ENCODE data around the gene KCNA3. TPM values are rescaled to one million over a fixed set of nuclear protein-coding genes. Genes with fewer than 3 reads are reported as not detected.

KCNA3 gene
- total RNA-seq, 4 donors from 2014 or later, result 0.59 to 3.8 (median 2.0) TPM

DNA sequence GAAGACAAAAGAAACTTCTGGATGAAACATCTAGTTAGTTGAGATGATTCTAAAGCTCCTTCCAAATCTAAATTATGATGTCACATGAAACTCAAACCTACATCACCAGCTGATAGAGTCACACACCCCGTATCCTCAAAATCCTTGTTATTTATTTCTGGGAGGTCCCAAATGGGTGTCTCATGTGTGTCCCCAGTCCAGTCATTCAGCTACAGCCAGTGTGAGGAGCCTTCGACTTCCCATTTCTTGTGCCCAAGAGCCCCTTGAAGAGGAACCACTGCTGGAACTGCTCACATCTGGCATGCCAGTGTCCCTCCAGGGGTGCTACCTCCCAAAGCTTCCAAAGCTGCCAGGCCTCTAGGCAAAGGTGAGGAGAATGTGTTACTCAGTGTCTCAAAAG lies 32.5 kb upstream of the KCNA3 start:
- Histone ChIP-seq H3K9me3 (no peaks in the 10 kb centered on the region), H3K36me3 (no peaks in the 10 kb centered on the region), H3K4me1 (no peaks in the 10 kb centered on the region), H3K27me3 (no peaks in the 10 kb centered on the region), H3K27ac (no peak overlapping the region), H3K4me3 (replicated peaks in 1 of 3) (no peak overlapping the region)
- 80 to 100% methylated on average over 2 of the region's 2 CpGs for WGBS, 2 donors
- no peak for DNase-seq
- intact Hi-C loops (cut with DNase I), result no loop called here
- TF ChIP-seq, protein P1, sequence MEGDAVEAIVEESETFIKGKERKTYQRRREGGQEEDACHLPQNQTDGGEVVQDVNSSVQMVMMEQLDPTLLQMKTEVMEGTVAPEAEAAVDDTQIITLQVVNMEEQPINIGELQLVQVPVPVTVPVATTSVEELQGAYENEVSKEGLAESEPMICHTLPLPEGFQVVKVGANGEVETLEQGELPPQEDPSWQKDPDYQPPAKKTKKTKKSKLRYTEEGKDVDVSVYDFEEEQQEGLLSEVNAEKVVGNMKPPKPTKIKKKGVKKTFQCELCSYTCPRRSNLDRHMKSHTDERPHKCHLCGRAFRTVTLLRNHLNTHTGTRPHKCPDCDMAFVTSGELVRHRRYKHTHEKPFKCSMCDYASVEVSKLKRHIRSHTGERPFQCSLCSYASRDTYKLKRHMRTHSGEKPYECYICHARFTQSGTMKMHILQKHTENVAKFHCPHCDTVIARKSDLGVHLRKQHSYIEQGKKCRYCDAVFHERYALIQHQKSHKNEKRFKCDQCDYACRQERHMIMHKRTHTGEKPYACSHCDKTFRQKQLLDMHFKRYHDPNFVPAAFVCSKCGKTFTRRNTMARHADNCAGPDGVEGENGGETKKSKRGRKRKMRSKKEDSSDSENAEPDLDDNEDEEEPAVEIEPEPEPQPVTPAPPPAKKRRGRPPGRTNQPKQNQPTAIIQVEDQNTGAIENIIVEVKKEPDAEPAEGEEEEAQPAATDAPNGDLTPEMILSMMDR (IDR thresholded peaks at IDR 0.05), result no peak
- TF ChIP-seq POLR2A (IDR thresholded peaks at IDR 0.05), result no peak

- H3K27me3 ChIP-seq, result no peaks in the 10 kb centered on the region
- intact Hi-C loops (cut with DNase I), result no loop called here
- no peaks in the 10 kb centered on the region for H3K36me3 ChIP-seq
- no peak overlapping the region for H3K4me3 ChIP-seq (replicated peaks in 1 of 3)
- DNase-seq, result no peak
- no peaks in the 10 kb centered on the region for H3K4me1 ChIP-seq
- WGBS, 2 donors, result 82 to 83% methylated on average over 1 of the region's 1 CpG
- H3K9me3 ChIP-seq, result no peaks in the 10 kb centered on the region
- TF ChIP-seq, protein P1 (IDR thresholded peaks at IDR 0.05), result no peak
- no peak for TF ChIP-seq POLR2A (IDR thresholded peaks at IDR 0.05)
- H3K27ac ChIP-seq, result no peak overlapping the region
These were observed 31.9 kb upstream of the KCNA3 start for GRCh38 chr1:110706621-110707020.

- Histone ChIP-seq H3K27ac (no peak overlapping the region), H3K4me1 (no peaks in the 10 kb centered on the region), H3K4me3 (replicated peaks in 1 of 3) (no peak overlapping the region), H3K27me3 (no peaks in the 10 kb centered on the region), H3K9me3 (no peaks in the 10 kb centered on the region), H3K36me3 (no peaks in the 10 kb centered on the region)
- intact Hi-C loops (cut with DNase I), result no loop called here
- 72 to 74% methylated on average over 1 of the region's 1 CpG for WGBS, 2 donors
- DNase-seq, result no peak
- TF ChIP-seq POLR2A (IDR thresholded peaks at IDR 0.05), result no peak
- TF ChIP-seq, protein P1 (IDR thresholded peaks at IDR 0.05), result no peak
These were observed 27.5 kb upstream of the KCNA3 start for GRCh38 chr1:110702260-110702659.

DNA sequence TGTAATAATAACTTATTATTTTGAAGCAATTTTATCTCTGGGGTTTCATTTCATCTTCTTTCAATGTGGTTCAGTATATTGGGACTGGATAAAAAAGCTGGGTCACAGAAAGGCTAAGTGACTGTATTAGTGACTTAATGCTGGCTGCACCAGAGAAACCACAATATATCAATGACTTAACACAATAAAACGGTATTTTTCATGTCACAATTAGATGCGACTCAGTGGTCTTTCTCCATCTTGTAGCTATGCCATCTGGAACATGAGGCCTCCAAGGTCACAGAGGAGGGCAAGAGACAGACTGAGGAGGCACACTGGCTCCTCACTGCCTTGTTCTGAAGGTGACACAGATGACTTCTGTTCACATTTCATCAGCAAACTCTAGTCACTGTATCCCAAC lies 26.0 kb upstream of the KCNA3 start:
- 67 to 84% methylated on average over 2 of the region's 2 CpGs for WGBS, 2 donors
- Histone ChIP-seq H3K36me3 (no peaks in the 10 kb centered on the region), H3K27ac (no peak overlapping the region), H3K4me3 (replicated peaks in 1 of 3) (no peak overlapping the region), H3K9me3 (no peaks in the 10 kb centered on the region), H3K4me1 (no peaks in the 10 kb centered on the region), H3K27me3 (no peaks in the 10 kb centered on the region)
- intact Hi-C loops (cut with DNase I), result no loop called here
- no peak for DNase-seq
- TF ChIP-seq, protein P1 (IDR thresholded peaks at IDR 0.05), result no peak
- TF ChIP-seq POLR2A (IDR thresholded peaks at IDR 0.05), result no peak

- no peaks in the 10 kb centered on the region for H3K4me1 ChIP-seq
- WGBS, 2 donors, result 87 to 91% methylated on average over 4 of the region's 4 CpGs
- intact Hi-C loops (cut with DNase I), result no loop called here
- H3K27me3 ChIP-seq, result no peaks in the 10 kb centered on the region
- no peaks in the 10 kb centered on the region for H3K9me3 ChIP-seq
- H3K27ac ChIP-seq, result no peak overlapping the region
- TF ChIP-seq, protein P1 (IDR thresholded peaks at IDR 0.05), result no peak
- no peak for TF ChIP-seq POLR2A (IDR thresholded peaks at IDR 0.05)
- H3K4me3 ChIP-seq (replicated peaks in 1 of 3), result no peak overlapping the region
- no peaks in the 10 kb centered on the region for H3K36me3 ChIP-seq
- no peak for DNase-seq
These were observed 22.9 kb upstream of the KCNA3 start for GRCh38 chr1:110697606-110698005.
